ENCODE data around the gene TMEM132A.

Gene TMEM132A

GRCh38 chr11:60985501-60985900, 61.2 kb downstream of the TMEM132A start:
- DNase-seq (ENCODE audit: extremely low read depth in 1 of 2, low read depth in 1 of 2) = no peak

DNA sequence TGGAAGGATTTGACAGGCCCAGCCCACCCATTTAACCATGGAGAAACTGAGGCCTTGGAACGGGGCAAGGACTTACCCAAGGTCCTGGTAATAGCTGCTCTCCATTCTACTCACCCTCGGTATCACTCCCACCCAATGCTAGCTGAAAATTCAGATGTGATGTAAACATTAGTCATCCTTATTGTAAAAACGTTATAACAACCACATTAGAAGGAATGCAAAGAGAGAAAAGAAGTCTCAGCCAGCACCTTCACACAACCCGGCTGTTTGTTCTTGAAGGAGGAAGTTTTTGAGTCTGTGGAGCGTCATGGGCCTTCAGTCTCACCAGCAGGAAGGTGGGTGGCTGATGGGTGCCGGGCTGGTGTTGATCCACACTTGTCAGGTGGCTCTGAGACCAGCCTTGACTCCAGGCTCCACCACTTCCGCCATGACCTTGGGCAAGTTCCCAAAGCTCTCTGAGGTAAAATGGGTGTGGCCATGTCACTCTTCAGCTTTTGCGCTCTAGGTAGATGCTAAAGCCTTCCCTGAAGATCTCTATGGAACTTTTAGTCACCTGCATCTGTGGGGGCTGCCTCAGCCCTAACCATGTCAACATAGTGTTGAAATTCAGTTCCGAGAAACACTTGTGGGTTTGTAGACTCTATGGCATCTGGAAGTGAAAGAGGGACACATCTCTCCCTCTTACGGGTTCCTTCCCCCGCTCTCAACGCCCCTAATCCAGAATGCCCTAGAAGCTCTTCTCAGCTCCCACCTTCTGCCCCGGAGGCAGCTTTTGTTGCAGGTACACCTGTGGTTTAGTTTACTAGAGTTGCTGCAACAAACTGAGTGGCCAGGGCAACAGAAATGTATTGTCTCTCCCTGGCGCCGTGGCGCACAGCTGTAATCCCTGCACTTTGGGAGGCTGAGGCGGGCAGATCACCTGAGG, 62.0 kb downstream of the TMEM132A start:
- DNase-seq (ENCODE audit: extremely low read depth in 1 of 2, low read depth in 1 of 2) = peak; percentile 78 to 95
